B cell (primary cell): ENCODE measurements around the gene TP53BP2. TPM values are rescaled to one million over a fixed set of nuclear protein-coding genes. Genes with fewer than 3 reads are reported as not detected.
A peak's percentile ranks its signal among the peaks of the same experiment; 100 is the strongest.

Experiments used
- ATAC-seq: fragments of 200-7000 bp; cut with Tn5 transposase; one replicate; pipeline ENCODE4 v1.10.0; 2021; ENCODE audit warnings: low read depth, mild to moderate bottlenecking, moderate number of reproducible peaks, moderate library complexity
- CTCF ChIA-PET: fragments of 350-600 bp; sonication (Branson Sonifier 250); formaldehyde crosslinking; loops from one replicate; lab custom pipeline; 2021; ENCODE audit warnings: antibody characterized with exemption, inconsistent platforms; lab: Charles Lee
- POLR2A ChIA-PET: fragments of 350-600 bp; sonication (Branson Sonifier 250); formaldehyde crosslinking; loops from one replicate; lab custom pipeline; 2021; ENCODE audit warnings: antibody characterized with exemption; lab: Charles Lee
- DNase-seq: peaks from one replicate; pipeline ENCODE4 v3.0.0; 2013
- H2AFZ ChIP-seq: 2 replicates; pipeline ENCODE4 v1.6.1; 2012; ENCODE audit warnings: mild to moderate bottlenecking, low read depth, low read length; ENCODE audit not compliant: insufficient read depth, poor library complexity, severe bottlenecking
- H3K27ac ChIP-seq, 2 donors: 1 replicate in 1 of 2; 2 replicates in 1 of 2; pipeline ENCODE4 v1.5.1; 2012 to 2013; ENCODE audit warnings: low read length in 2 of 2, mild to moderate bottlenecking in 2 of 2, moderate library complexity in 1 of 2
- H3K27me3 ChIP-seq, 4 experiments: fragments of 200-600 bp in 1 of 4; sonication (generic) in 1 of 4; replicated peaks in 1 of 4; 1 replicate in 2 of 4; 2 replicates in 2 of 4; pipeline versions ENCODE4 v1.6.1 to v1.7.0; 2013 to 2016; ENCODE audit warnings: low read length in 3 of 4, mild to moderate bottlenecking in 2 of 4, mixed read lengths in 1 of 4, moderate library complexity in 1 of 4; ENCODE audit not compliant: insufficient read depth in 4 of 4, control insufficient read depth in 3 of 4; ENCODE audit errors: control extremely low read depth in 1 of 4
- H3K36me3 ChIP-seq, 2 experiments: replicated peaks in 1 of 2; 1 replicate in 1 of 2; 2 replicates in 1 of 2; pipeline versions ENCODE4 v1.6.1 to v1.7.1; 2013; ENCODE audit warnings: low read length in 1 of 2; ENCODE audit not compliant: insufficient read depth in 2 of 2, control insufficient read depth in 1 of 2; ENCODE audit errors: control extremely low read depth in 1 of 2, extremely low read depth in 1 of 2
- H3K4me1 ChIP-seq, 2 donors: fragments of 200-600 bp in 1 of 2; sonication (generic) in 1 of 2; 1 replicate in 1 of 2; 2 replicates in 1 of 2; pipeline versions ENCODE4 v1.5.1 to v1.6.1; 2013 to 2017; ENCODE audit warnings: low read length in 2 of 2; ENCODE audit not compliant: control insufficient read depth in 2 of 2, insufficient read depth in 2 of 2
- H3K4me2 ChIP-seq: replicated peaks from 2 replicates; pipeline ENCODE3; 2012; ENCODE audit warnings: mild to moderate bottlenecking, low read depth, low read length; ENCODE audit not compliant: poor library complexity, severe bottlenecking
- H3K4me3 ChIP-seq, 5 experiments: fragments of 200-600 bp in 1 of 5; sonication (generic) in 1 of 5; 1 replicate in 3 of 5; 2 replicates in 2 of 5; pipeline versions ENCODE4 v1.5.1 to v1.7.0; 2011 to 2016; ENCODE audit warnings: low read length in 4 of 5, mild to moderate bottlenecking in 4 of 5, low read depth in 2 of 5, control low read depth in 1 of 5, moderate library complexity in 1 of 5; ENCODE audit not compliant: insufficient read depth in 1 of 5; ENCODE audit errors: control extremely low read depth in 1 of 5, extremely low read depth in 1 of 5
- H3K79me2 ChIP-seq: fragments of 200-600 bp; sonication (generic); one replicate; pipeline ENCODE4 v1.6.0; 2016; ENCODE audit warnings: low read length; ENCODE audit not compliant: control insufficient read depth, insufficient read depth
- H3K9ac ChIP-seq: fragments of 200-600 bp; sonication (generic); 2 replicates; pipeline ENCODE4 v1.6.1; 2017; ENCODE audit warnings: mild to moderate bottlenecking, low read length, moderate library complexity
- H3K9me3 ChIP-seq, 3 donors: one replicate each; pipeline versions ENCODE4 v1.6.1 to v1.7.1; 2013; ENCODE audit warnings: low read length in 2 of 3; ENCODE audit not compliant: control insufficient read depth in 2 of 3, insufficient read depth in 1 of 3; ENCODE audit errors: control extremely low read depth in 1 of 3
- H4K20me1 ChIP-seq: 2 replicates; pipeline ENCODE4 v1.6.0; 2012; ENCODE audit warnings: mild to moderate bottlenecking, low read length; ENCODE audit not compliant: insufficient read depth, control insufficient read depth, poor library complexity, severe bottlenecking
- H3K27ac Mint-ChIP-seq: one replicate; pipeline ENCODE4 v1.8.0; 2021; ENCODE audit warnings: mixed read lengths
- H3K27me3 Mint-ChIP-seq: one replicate; pipeline ENCODE4 v1.8.0; 2021; ENCODE audit warnings: mixed read lengths
- H3K4me1 Mint-ChIP-seq: one replicate; pipeline ENCODE4 v1.8.0; 2021; ENCODE audit warnings: mixed read lengths
- H3K4me3 Mint-ChIP-seq: one replicate; pipeline ENCODE4 v1.8.0; 2021; ENCODE audit warnings: mixed read lengths
- H3K9me3 Mint-ChIP-seq: one replicate; pipeline ENCODE4 v1.8.0; 2022; ENCODE audit warnings: mixed read lengths; ENCODE audit not compliant: insufficient read depth
- CTCF ChIP-seq: fragments of 200-600 bp; IDR thresholded peaks from one replicate; pipeline ENCODE4 v1.8.0; 2022; ENCODE audit warnings: antibody characterized with exemption, mild to moderate bottlenecking
- EZH2 ChIP-seq: IDR thresholded peaks from 2 replicates; pipeline ENCODE4 v1.6.1; 2012; ENCODE audit warnings: borderline replicate concordance, low read depth, mild to moderate bottlenecking, moderate library complexity, low read length; ENCODE audit not compliant: insufficient read depth, poor library complexity, severe bottlenecking
- WGBS: methylation state at CpG from one replicate; pipeline ENCODE4 v1.1.5; 2013; ENCODE audit warnings: missing lambda C conversion rate; ENCODE audit not compliant: insufficient coverage; 5-methylcytosine and 5-hydroxymethylcytosine counted together
- intact Hi-C: fragments of 100-400 bp; cut with micrococcal nuclease; formaldehyde crosslinking; loops from one replicate; pipeline ENCODE4 v1.10.0; 2022
- polyA plus RNA-seq: library from polyadenylated mRNA; depleted of rRNA; stranded (reverse); fragments of >200 nt; gene quantifications from 2 replicates; pipeline ENCODE4 v1.2.3, GENCODE V29; 2012
- total RNA-seq, 2 donors: library from RNA; stranded (reverse); fragments of 120-200 nt in 1 of 2; gene quantifications; 1 replicate in 1 of 2; 2 replicates in 1 of 2; pipeline versions ENCODE4 v1.2.3 to v1.2.4, GENCODE V29; 2013 to 2022

TP53BP2 gene
- total and polyA plus RNA-seq, 2 donors (not counting 1 experiment from before 2014, with no cell fraction given): 10.8 to 40.0 TPM

- H3K27me3 ChIP-seq: no peaks in the 10 kb centered on the region
- intact Hi-C loops: no loop called here
- H3K9me3 Mint-ChIP-seq: no peaks in the 10 kb centered on the region
- H3K27ac ChIP-seq: no peak overlapping the region
- H3K9ac ChIP-seq: no peak overlapping the region
- ATAC-seq: no peak
- ChIA-PET CTCF (no interaction called here), POLR2A (no interaction called here)
- H3K36me3 ChIP-seq: peaks cover 9 to 62% of the 10 kb centered on the region in 2 experiments
- no peak overlapping the region for H3K27ac Mint-ChIP-seq
- H2AFZ ChIP-seq: no peak overlapping the region
- H3K79me2 ChIP-seq: no peaks in the 10 kb centered on the region
- no CpG with 5 or more reads among the region's 5 CpGs for WGBS
- no peaks in the 10 kb centered on the region for H3K27me3 Mint-ChIP-seq
- H3K9me3 ChIP-seq: no peaks in the 10 kb centered on the region
- no peak overlapping the region for H3K4me2 ChIP-seq
- no peak overlapping the region for H3K4me3 ChIP-seq
- no peak for TF ChIP-seq EZH2
- no peak for TF ChIP-seq CTCF
- no peaks in the 10 kb centered on the region for H4K20me1 ChIP-seq
- DNase-seq: no peak
- peaks cover 13% of the 10 kb centered on the region for H3K4me1 Mint-ChIP-seq
- H3K4me1 ChIP-seq: no peaks in the 10 kb centered on the region
- no peak overlapping the region for H3K4me3 Mint-ChIP-seq
These were observed 73.0 kb downstream of the TP53BP2 start for GRCh38 chr1:223772771-223773160.

- intact Hi-C loops: no loop called here
- Mint-ChIP-seq H3K4me1 (peaks cover 13% of the 10 kb centered on the region), H3K27ac (peak overlapping the region; percentile 26), H3K4me3 (no peak overlapping the region), H3K27me3 (no peaks in the 10 kb centered on the region), H3K9me3 (no peaks in the 10 kb centered on the region)
- Histone ChIP-seq H3K27ac (no peak overlapping the region), H3K79me2 (no peaks in the 10 kb centered on the region), H3K36me3 (peaks cover 9 to 57% of the 10 kb centered on the region in 2 experiments), H3K4me2 (no peak overlapping the region), H3K9me3 (no peaks in the 10 kb centered on the region), H3K4me3 (no peak overlapping the region), H3K9ac (no peak overlapping the region), H3K4me1 (no peaks in the 10 kb centered on the region), H3K27me3 (no peaks in the 10 kb centered on the region), H4K20me1 (no peaks in the 10 kb centered on the region), H2AFZ (no peak overlapping the region)
- DNase-seq (no peak), ATAC-seq (no peak)
- WGBS: 75% methylated on average over 8 of the region's 16 CpGs
- no peak for TF ChIP-seq EZH2
- no peak for TF ChIP-seq CTCF
- CTCF ChIA-PET: interaction anchor here (0.6 kb wide), 1 partner anchor 23 kb away, joined by 3 read pairs; no protein-coding TSS in a partner anchor
- POLR2A ChIA-PET: no interaction called here
These were observed 73.7 kb downstream of the TP53BP2 start for GRCh38 chr1:223771814-223772770.
